Erythroblast (primary cell): Measurements from ENCODE around the gene WNT4.

Experiments used
- GATA1 ChIP-seq: IDR thresholded peaks from 2 replicates; pipeline ENCODE4 v1.6.1; 2011; ENCODE audit warnings: low read depth, mild to moderate bottlenecking, control low read depth, low read length, moderate library complexity
- POLR2A ChIP-seq: IDR thresholded peaks from 2 replicates; pipeline ENCODE4 v1.6.1; 2011; ENCODE audit warnings: mild to moderate bottlenecking, low read length

DNA sequence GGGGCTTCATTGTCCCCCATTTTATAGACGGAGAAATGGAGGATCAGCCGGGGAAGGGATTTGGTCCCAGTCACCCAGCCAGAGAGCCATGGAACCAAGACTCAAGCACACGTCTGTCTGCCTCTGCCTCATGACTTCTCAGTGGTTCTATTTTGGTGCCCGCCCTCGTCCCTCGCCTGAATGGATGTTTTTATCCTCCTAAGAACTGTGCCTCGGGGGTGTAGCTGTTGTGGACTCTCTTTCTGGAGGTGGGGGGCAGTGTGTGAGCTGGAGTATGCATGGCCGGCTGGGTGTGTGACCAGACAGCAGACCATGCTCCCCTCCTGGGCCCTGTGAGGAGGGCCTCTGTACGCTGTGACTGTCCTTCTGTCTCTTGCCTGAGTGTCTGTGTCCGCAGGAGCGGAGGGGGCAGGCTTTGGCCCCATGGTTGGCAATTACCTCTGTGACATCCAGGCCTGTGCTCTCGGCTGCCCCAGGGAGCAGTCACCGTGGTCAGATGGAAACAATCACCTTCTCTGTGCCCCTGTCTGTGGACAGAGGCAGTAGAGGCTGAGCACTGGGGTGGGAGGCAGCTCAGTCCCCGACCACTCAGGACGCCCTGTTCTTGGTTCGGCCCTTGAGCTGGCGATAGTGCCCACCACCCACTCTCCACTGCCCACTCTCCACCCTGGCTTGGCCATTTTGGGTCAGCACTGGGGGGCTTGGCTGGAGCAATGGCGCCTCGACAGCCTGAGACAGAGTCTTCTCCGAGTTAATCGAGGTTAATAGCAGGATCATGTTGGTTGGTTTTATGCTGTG, 20.4 kb downstream of the WNT4 start:
- TF ChIP-seq POLR2A (no peak), GATA1 (no peak)
